ENCODE measurements around the gene LRIG1. TPM values are rescaled to one million over a fixed set of nuclear protein-coding genes. Genes with fewer than 3 reads are reported as not detected.

Gene LRIG1
- total and polyA plus RNA-seq, 2 of the 8 experiments (the other 6 are each of a cell fraction or from before 2014, with no cell fraction given) = 78.1 to 88.7 TPM

DNA sequence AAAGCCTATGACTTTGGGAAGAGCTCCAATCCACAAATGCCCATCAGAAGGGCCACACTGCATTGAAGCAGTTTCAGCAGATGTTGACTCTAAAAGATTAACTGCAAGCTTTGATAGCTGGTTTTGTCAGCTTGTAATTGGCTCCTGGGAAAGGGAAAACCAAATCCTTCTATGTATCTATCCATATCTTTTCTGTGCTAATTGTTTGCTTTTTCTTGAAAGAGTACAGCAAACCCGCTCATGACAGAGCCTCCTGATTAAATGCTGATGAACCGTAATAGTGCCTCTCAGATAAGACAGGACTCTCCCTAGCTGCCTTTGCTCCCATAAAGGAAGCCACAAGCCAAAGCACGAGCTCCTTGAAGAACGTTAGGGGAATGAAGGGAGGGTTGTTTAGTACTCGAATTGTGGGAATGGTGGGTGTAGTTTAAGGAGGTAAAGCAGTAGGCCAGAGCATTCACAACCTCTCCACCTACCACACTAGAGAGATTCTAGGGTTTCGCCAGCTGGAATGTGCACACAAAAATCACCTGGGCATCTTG is 33.6 kb upstream of the LRIG1 start (continued):
- no peak for TF ChIP-seq GABPA (IDR thresholded peaks at IDR 0.05; ENCODE audit: borderline replicate concordance, insufficient read depth, low read length)
- no peak for TF ChIP-seq TEAD4 (IDR thresholded peaks at IDR 0.05; ENCODE audit: low read depth, low read length)
- TF ChIP-seq FOSL1 (IDR thresholded peaks at IDR 0.05; ENCODE audit: insufficient read depth, low read depth, low read length) = no peak
- TF ChIP-seq POU5F1 (IDR thresholded peaks at IDR 0.05; ENCODE audit: low read depth, low read length) = no peak
- TF ChIP-seq, protein P1, sequence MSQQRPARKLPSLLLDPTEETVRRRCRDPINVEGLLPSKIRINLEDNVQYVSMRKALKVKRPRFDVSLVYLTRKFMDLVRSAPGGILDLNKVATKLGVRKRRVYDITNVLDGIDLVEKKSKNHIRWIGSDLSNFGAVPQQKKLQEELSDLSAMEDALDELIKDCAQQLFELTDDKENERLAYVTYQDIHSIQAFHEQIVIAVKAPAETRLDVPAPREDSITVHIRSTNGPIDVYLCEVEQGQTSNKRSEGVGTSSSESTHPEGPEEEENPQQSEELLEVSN (IDR thresholded peaks at IDR 0.05) = no peak
- no peak for TF ChIP-seq CEBPB (IDR thresholded peaks at IDR 0.05; ENCODE audit: low read depth, low read length)
